ENCODE measurements around the gene NLRP2B. TPM values are rescaled to one million over a fixed set of nuclear protein-coding genes. Genes with fewer than 3 reads are reported as not detected.

The NLRP2B gene
- total and polyA plus RNA-seq, 4 donors: 0.16 to 0.27 TPM; not detected in 2

Other genes with a start within 250 kb of the NLRP2B start
- gene ZXDB, start 88.2 kb downstream of the NLRP2B start, total RNA-seq: 1 to 10 TPM; 8.3 to 8.6 TPM
- gene ZXDB, start 88.2 kb downstream of the NLRP2B start, polyA plus RNA-seq: 1 to 10 TPM; 1.9 to 4.5 TPM
- gene ZXDA, start 230.2 kb upstream of the NLRP2B start, total RNA-seq: 1 to 10 TPM; 5.5 to 6.2 TPM
- 1 to 10 TPM in 1 of 2 donors, under 1 TPM in 1; 0.50 to 2.2 TPM for gene ZXDA, start 230.2 kb upstream of the NLRP2B start, polyA plus RNA-seq